HepG2 (cell line): Measurements from ENCODE around the gene AKAP14. TPM values are rescaled to one million over a fixed set of nuclear protein-coding genes. Genes with fewer than 3 reads are reported as not detected.
"Not testable (repeated sequence)": the region's sequence is repeated elsewhere in the genome, so short reads cannot be mapped to it uniquely, and the experiment has no call there.

Source experiments
- ATAC-seq: fragments of 200-7000 bp; cut with Tn5 transposase; 3 replicates; pipeline ENCODE4 v1.9.1; 2020; ENCODE audit warnings: mild to moderate bottlenecking, moderate library complexity
- BruUV-seq: library from RNA; stranded (reverse); fragments of 400-500 nt; replicated peaks from 2 replicates; lab custom pipeline; 2021; lab: Mats Ljungman, UMichigan
- CTCF ChIA-PET: fragments of 300-600 bp; formaldehyde crosslinking; extraction: SDS; loops from one replicate; lab custom pipeline; 2021; ENCODE audit warnings: low total read pairs, inconsistent platforms, low intra/inter-chr PET ratio; lab: Yijun Ruan, JAX
- POLR2A ChIA-PET: fragments of 350-600 bp; sonication (Branson Sonifier 250); formaldehyde crosslinking; loops from one replicate; lab custom pipeline; 2020; ENCODE audit warnings: antibody characterized with exemption, inconsistent platforms; lab: Yijun Ruan, JAX
- DNase-seq: peaks from one replicate; pipeline ENCODE4 v3.0.0-alpha.2; 2015; ENCODE audit warnings: low spot score
- FAIRE-seq: peaks from 3 replicates; lab custom pipeline; 2011; peaks lifted over from hg19 to GRCh38; lab: Jason Lieb, UNC
- H2AFZ ChIP-seq: one replicate; pipeline ENCODE4 v1.6.1; 2011; ENCODE audit warnings: low read length, inconsistent platforms
- H3K27ac ChIP-seq: fragments of 300-600 bp; 3 replicates; pipeline ENCODE4 v1.8.0; 2011; ENCODE audit warnings: mixed run types, mild to moderate bottlenecking, mixed read lengths, low read length, inconsistent platforms; ENCODE audit not compliant: insufficient read depth; ENCODE audit errors: extremely low read length
- H3K27me3 ChIP-seq, 2 experiments: fragments of 200-600 bp in 1 of 2; 2 replicates in 1 of 2; 3 replicates in 1 of 2; pipeline versions ENCODE4 v1.6.0 to v1.8.0; 2011; ENCODE audit warnings: low read length in 2 of 2, mild to moderate bottlenecking in 2 of 2, moderate library complexity in 2 of 2, inconsistent platforms in 1 of 2; ENCODE audit not compliant: insufficient read depth in 2 of 2, control insufficient read depth in 1 of 2
- H3K36me3 ChIP-seq, 2 experiments: fragments of 200-600 bp in 1 of 2; replicated peaks in 1 of 2; 2 replicates in 1 of 2; 3 replicates in 1 of 2; pipeline versions ENCODE4 v1.5.1 to v1.8.0; 2011; ENCODE audit warnings: low read length in 2 of 2, inconsistent platforms in 1 of 2; ENCODE audit not compliant: insufficient read depth in 2 of 2, control insufficient read depth in 1 of 2
- H3K4me1 ChIP-seq: 2 replicates; pipeline ENCODE4 v1.5.1; 2012; ENCODE audit warnings: low read length, inconsistent platforms; ENCODE audit not compliant: insufficient read depth
- H3K4me2 ChIP-seq: 2 replicates; pipeline ENCODE4 v1.6.0; 2011; ENCODE audit warnings: low read depth, low read length, inconsistent platforms
- H3K4me3 ChIP-seq, 3 experiments: fragments of 200-600 bp in 1 of 3; sonication (generic), shearing (Covaris generic) in 1 of 3; replicated peaks in 1 of 3; 2 replicates each; pipeline ENCODE4 v1.5.1; 2011 to 2016; ENCODE audit warnings: low read length in 3 of 3, inconsistent platforms in 2 of 3, low read depth in 2 of 3, mild to moderate bottlenecking in 2 of 3, control low read depth in 1 of 3, mixed read lengths in 1 of 3; ENCODE audit not compliant: insufficient read depth in 1 of 3
- H3K79me2 ChIP-seq: one replicate; pipeline ENCODE4 v1.6.1; 2011; ENCODE audit warnings: low read length, inconsistent platforms; ENCODE audit not compliant: insufficient read depth
- H3K9ac ChIP-seq: 2 replicates; pipeline ENCODE4 v1.6.0; 2011; ENCODE audit warnings: mild to moderate bottlenecking, low read depth, low read length, inconsistent platforms; ENCODE audit not compliant: insufficient read depth
- H3K9me3 ChIP-seq: 2 replicates; pipeline ENCODE4 v1.5.1; 2012; ENCODE audit warnings: mild to moderate bottlenecking, low read length
- H4K20me1 ChIP-seq: 2 replicates; pipeline ENCODE4 v1.6.0; 2011; ENCODE audit warnings: inconsistent platforms, mild to moderate bottlenecking, low read length, moderate library complexity; ENCODE audit not compliant: insufficient read depth
- PAX8 ChIP-seq: sonication (generic); formaldehyde crosslinking; IDR thresholded peaks from 2 replicates; pipeline ENCODE4 v1.8.0; 2022; ENCODE audit warnings: mild to moderate bottlenecking, missing genetic modification reagents, borderline replicate concordance
- ZFP36L1 ChIP-seq: sonication (generic); formaldehyde crosslinking; IDR thresholded peaks from 2 replicates; pipeline ENCODE4 v1.8.0; 2022; ENCODE audit warnings: mild to moderate bottlenecking, missing genetic modification reagents, moderate library complexity
- WGBS: methylation state at CpG from one replicate; pipeline ENCODE4 v1.1.6; 2017; ENCODE audit warnings: low lambda C conversion rate; 5-methylcytosine and 5-hydroxymethylcytosine counted together
- in situ Hi-C: cut with HindIII; loops from 2 replicates; pipeline ENCODE4 v1.10.0; 2017; ENCODE audit warnings: low pct_unique_long_range_greater_than_20kb; ENCODE audit not compliant: extremely low pct_ligation_motif_present
- intact Hi-C: fragments of 100-400 bp; cut with micrococcal nuclease; formaldehyde crosslinking; loops from one replicate; pipeline ENCODE4 v1.10.0; 2022; ENCODE audit not compliant: unreplicated experiment
- polyA plus RNA-seq, 8 experiments: library from polyadenylated mRNA; depleted of rRNA in 3 of 8; stranded (reverse) in 7 of 8; unstranded in 1 of 8; fragments of >200 nt; fragmentation: Illumina TruSeq in 4 of 8; extraction: Trizol in 4 of 8; gene quantifications; 2 replicates each; pipeline versions ENCODE4 v1.2.1 to v1.2.3, GENCODE V29; 2011 to 2016; ENCODE audit warnings: low read depth in 4 of 8, missing spikeins in 1 of 8, mixed read lengths in 1 of 8; ENCODE audit not compliant: insufficient read depth in 1 of 8
- total RNA-seq, 5 experiments: library from RNA; depleted of rRNA; stranded (reverse); fragments of >200 nt; fragmentation: Illumina TruSeq; extraction: Trizol; gene quantifications; 2 replicates each; pipeline ENCODE4 v1.2.3, GENCODE V29; 2016; ENCODE audit warnings: low read depth in 1 of 5

Gene AKAP14
- total and polyA plus RNA-seq, 2 of the 13 experiments (the other 11 are each of a cell fraction or from before 2014, with no cell fraction given) = 0.20 to 1.7 TPM

- H3K9ac ChIP-seq, H3K27me3 ChIP-seq, H3K36me3 ChIP-seq, H4K20me1 ChIP-seq, ATAC-seq, H2AFZ ChIP-seq, H3K4me3 ChIP-seq, H3K4me1 ChIP-seq, H3K27ac ChIP-seq, FAIRE-seq, BruUV-seq, DNase-seq, CTCF ChIA-PET, H3K9me3 ChIP-seq, in situ Hi-C loops, H3K4me2 ChIP-seq, POLR2A ChIA-PET, intact Hi-C loops, H3K79me2 ChIP-seq: not testable (repeated sequence)
- WGBS = 97% methylated on average over 6 of the region's 36 CpGs
Observed at GRCh38 chrX:119890626-119891025, 5.1 kb upstream of the AKAP14 start.

DNA sequence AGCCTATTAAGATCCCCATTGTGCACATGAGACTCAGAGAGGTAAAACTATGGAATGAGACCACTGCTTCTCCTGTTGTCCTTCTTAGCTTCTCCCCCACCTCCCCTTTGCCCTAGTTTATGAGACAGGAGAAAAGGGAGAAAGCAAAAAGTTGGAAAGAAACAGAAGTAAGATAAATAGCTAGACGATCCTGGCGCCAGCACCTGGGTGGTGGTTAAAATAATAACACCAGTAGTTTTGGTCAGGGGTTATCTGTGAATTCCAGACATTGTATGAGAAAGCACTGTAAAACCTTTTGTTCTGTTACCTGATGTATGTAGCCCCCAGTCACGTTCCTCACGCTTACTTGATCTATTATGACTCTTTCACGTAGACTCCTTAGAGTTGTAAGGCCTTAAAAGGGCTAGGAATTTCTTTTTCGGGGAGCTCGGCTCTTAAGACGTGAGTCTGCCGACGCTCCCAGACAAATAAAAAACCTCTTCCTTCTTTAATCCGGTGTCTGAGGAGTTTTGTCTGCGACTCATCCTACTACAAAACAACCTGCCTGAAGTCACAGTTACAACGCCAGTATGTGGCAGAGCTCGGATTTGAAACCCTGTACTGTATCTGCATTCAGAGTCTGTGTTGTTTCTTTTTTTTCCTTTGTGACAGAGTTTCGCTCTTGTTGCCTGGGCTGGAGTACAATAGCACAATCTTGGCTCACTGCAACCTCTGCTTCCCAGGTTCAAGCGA lies 3.6 kb upstream of the AKAP14 start:
- H3K9me3 ChIP-seq, FAIRE-seq, ATAC-seq, H3K27ac ChIP-seq, H2AFZ ChIP-seq, BruUV-seq, H3K4me1 ChIP-seq, H3K9ac ChIP-seq, H3K4me2 ChIP-seq, H3K4me3 ChIP-seq, H3K27me3 ChIP-seq, H3K79me2 ChIP-seq, CTCF ChIA-PET, intact Hi-C loops, H4K20me1 ChIP-seq, DNase-seq, POLR2A ChIA-PET, H3K36me3 ChIP-seq, in situ Hi-C loops: not testable (repeated sequence)
- WGBS = 89% methylated on average over 14 of the region's 16 CpGs

- intact Hi-C loops (no loop called here), in situ Hi-C loops (no loop called here)
- DNase-seq (no peak), FAIRE-seq (no peak), ATAC-seq (no peak)
- H3K36me3 ChIP-seq = no peaks in the 10 kb centered on the region
- H3K4me1 ChIP-seq = no peaks in the 10 kb centered on the region
- H4K20me1 ChIP-seq = no peaks in the 10 kb centered on the region
- H3K9me3 ChIP-seq = no peaks in the 10 kb centered on the region
- H3K4me3 ChIP-seq = no peak overlapping the region
- ChIA-PET CTCF (no interaction called here), POLR2A (no interaction called here)
- peak overlapping the region; percentile 36; the same call in 1 of the 2 replicates for H3K4me2 ChIP-seq
- no peak overlapping the region for H2AFZ ChIP-seq
- H3K27me3 ChIP-seq = no peaks in the 10 kb centered on the region
- no TSS peak for BruUV-seq
- H3K9ac ChIP-seq = no peak overlapping the region
- no peaks in the 10 kb centered on the region for H3K79me2 ChIP-seq
- no peak overlapping the region for H3K27ac ChIP-seq
- TF ChIP-seq PAX8 (CRISPR knock-in tag) = no peak
- TF ChIP-seq ZFP36L1 = no peak
- 0% methylated on average over 2 of the region's 2 CpGs for WGBS
Observed at GRCh38 chrX:119899125-119899524, 3.4 kb downstream of the AKAP14 start.
